ENCODE results near the gene VWCE. TPM values are rescaled to one million over a fixed set of nuclear protein-coding genes. Genes with fewer than 3 reads are reported as not detected.

Gene VWCE
- total RNA-seq, 1 experiment from 2014 or later, result 20.6 TPM

DNA sequence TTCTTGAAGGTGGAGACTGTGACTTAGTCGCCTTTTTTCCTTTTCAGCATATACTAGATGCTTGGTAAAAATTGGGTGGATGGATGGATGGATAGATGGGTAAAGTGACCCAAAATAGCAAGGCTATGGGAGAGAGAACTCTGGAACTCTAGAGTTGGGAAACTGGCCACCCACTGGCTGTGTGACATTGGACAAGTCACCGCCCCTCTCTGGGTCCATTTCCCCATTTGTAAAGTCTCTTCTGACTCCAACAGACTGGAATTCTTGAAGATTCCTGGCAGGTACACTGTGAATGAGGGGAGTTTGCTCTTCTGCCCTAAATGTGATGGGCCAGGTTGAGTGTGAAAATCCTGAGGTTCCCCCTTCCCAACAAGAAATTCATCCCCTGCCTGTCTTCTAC is 45.9 kb upstream of the VWCE start:
- no peak overlapping the region for H4K8ac ChIP-seq (replicated peaks; ENCODE audit: insufficient read length, low read depth, low read length)
- WGBS (ENCODE audit: extremely low coverage, insufficient read length, low lambda C conversion rate), result no CpG with 5 or more reads among the region's 2 CpGs

More for the DNA sequence above, 45.9 kb upstream of the VWCE start:
- H2BK15ac ChIP-seq (ENCODE audit: low read depth, low read length), result no peak overlapping the region
- no peak for DNase-seq
- H4K20me1 ChIP-seq (ENCODE audit: control insufficient read depth, insufficient read depth, insufficient read length), result no peaks in the 10 kb centered on the region
- H2AK5ac ChIP-seq (ENCODE audit: insufficient read length, low read length), result no peak overlapping the region
- H3K79me1 ChIP-seq (ENCODE audit: insufficient read depth, low read depth, low read length, poor library complexity, severe bottlenecking), result no peaks in the 10 kb centered on the region
- no peak overlapping the region for H3K23ac ChIP-seq (ENCODE audit: insufficient read length, low read depth, low read length)
- H3K27ac ChIP-seq (ENCODE audit: insufficient read length, low read depth, low read length), result no peak overlapping the region
- H2BK5ac ChIP-seq (ENCODE audit: insufficient read length, low read length), result no peak overlapping the region
- H3T11ph ChIP-seq (ENCODE audit: low read length), result no peak overlapping the region
- H3K27me3 Mint-ChIP-seq (ENCODE audit: low read depth), result no peaks in the 10 kb centered on the region
- H3K9me3 Mint-ChIP-seq, result no peaks in the 10 kb centered on the region; a peak in 1 of 5 replicates
- H3K4me1 ChIP-seq (ENCODE audit: insufficient read depth, low read length), result no peaks in the 10 kb centered on the region
- H4K5ac ChIP-seq (ENCODE audit: insufficient read length, low read depth, low read length), result no peak overlapping the region
- H3K4me1 Mint-ChIP-seq, result peaks cover 1 to 5% of the 10 kb centered on the region in 2 experiments
- no peaks in the 10 kb centered on the region for H3K27me3 ChIP-seq (ENCODE audit: insufficient read depth, low read length)
- H3K9me3 ChIP-seq (ENCODE audit: control insufficient read depth, low read depth, low read length), result no peaks in the 10 kb centered on the region
- TF ChIP-seq, protein P1, sequence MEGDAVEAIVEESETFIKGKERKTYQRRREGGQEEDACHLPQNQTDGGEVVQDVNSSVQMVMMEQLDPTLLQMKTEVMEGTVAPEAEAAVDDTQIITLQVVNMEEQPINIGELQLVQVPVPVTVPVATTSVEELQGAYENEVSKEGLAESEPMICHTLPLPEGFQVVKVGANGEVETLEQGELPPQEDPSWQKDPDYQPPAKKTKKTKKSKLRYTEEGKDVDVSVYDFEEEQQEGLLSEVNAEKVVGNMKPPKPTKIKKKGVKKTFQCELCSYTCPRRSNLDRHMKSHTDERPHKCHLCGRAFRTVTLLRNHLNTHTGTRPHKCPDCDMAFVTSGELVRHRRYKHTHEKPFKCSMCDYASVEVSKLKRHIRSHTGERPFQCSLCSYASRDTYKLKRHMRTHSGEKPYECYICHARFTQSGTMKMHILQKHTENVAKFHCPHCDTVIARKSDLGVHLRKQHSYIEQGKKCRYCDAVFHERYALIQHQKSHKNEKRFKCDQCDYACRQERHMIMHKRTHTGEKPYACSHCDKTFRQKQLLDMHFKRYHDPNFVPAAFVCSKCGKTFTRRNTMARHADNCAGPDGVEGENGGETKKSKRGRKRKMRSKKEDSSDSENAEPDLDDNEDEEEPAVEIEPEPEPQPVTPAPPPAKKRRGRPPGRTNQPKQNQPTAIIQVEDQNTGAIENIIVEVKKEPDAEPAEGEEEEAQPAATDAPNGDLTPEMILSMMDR (conservative IDR thresholded peaks at IDR 0.05), result no peak
- no peak overlapping the region for H2BK20ac ChIP-seq (ENCODE audit: low read depth, low read length, poor library complexity, severe bottlenecking)
- no peak overlapping the region for H4K91ac ChIP-seq (ENCODE audit: insufficient read length, low read depth, low read length)
- H2BK12ac ChIP-seq (ENCODE audit: insufficient read length, low read depth, low read length), result no peak overlapping the region
- H3K56ac ChIP-seq (ENCODE audit: insufficient read length, low read depth, low read length), result no peak overlapping the region
- no peak overlapping the region for H3K4me3 Mint-ChIP-seq
- H3K4me2 ChIP-seq (ENCODE audit: insufficient read depth, insufficient read length, low read length), result no peak overlapping the region
- H3K9ac ChIP-seq (ENCODE audit: extremely low read depth, insufficient read length, low read length), result no peak overlapping the region
- H3K79me2 ChIP-seq (ENCODE audit: insufficient read depth, low read length), result no peaks in the 10 kb centered on the region
- H2BK120ac ChIP-seq (ENCODE audit: low read depth, low read length, poor library complexity, severe bottlenecking), result no peak overlapping the region
- no peak overlapping the region for H2AFZ ChIP-seq (ENCODE audit: low read length)
- no peak overlapping the region for H3K14ac ChIP-seq (ENCODE audit: insufficient read depth, low read length)
- H3K27ac Mint-ChIP-seq, result no peak overlapping the region
- H3K23me2 ChIP-seq (ENCODE audit: insufficient read length, low read depth, low read length, poor library complexity, severe bottlenecking), result no peaks in the 10 kb centered on the region
- H3K18ac ChIP-seq (ENCODE audit: insufficient read length, low read depth, low read length), result no peak overlapping the region
- no peak overlapping the region for H3K4ac ChIP-seq (ENCODE audit: low read depth, low read length)
- peaks cover 4 to 44% (median 38%) of the 10 kb centered on the region in 3 experiments for H3K36me3 Mint-ChIP-seq (ENCODE audit: insufficient read depth in 1 of 3, low read depth in 3 of 3)

Data from H9 (cell line).